DND-41 (cell line): ENCODE results near the gene FOXP1.

Source experiments
- ATAC-seq: fragments of 200-7000 bp; cut with Tn5 transposase; 3 replicates; pipeline ENCODE4 v1.9.1; 2021; ENCODE audit warnings: low read depth; ENCODE audit not compliant: insufficient read depth
- DNase-seq: peaks from one replicate; pipeline ENCODE4 v3.0.0-alpha.2; 2020
- H2AFZ ChIP-seq: 2 replicates; pipeline ENCODE4 v1.6.0; 2012; ENCODE audit warnings: low read depth, low read length
- H3K27ac ChIP-seq: 2 replicates; pipeline ENCODE4 v1.5.1; 2012; ENCODE audit warnings: low read length, inconsistent platforms
- H3K27me3 ChIP-seq: fragments of 200-600 bp; sonication (generic); 2 replicates; pipeline ENCODE4 v1.6.0; 2012; ENCODE audit warnings: low read length, mild to moderate bottlenecking, inconsistent platforms; ENCODE audit not compliant: insufficient read depth, poor library complexity
- H3K36me3 ChIP-seq: 2 replicates; pipeline ENCODE4 v1.5.1; 2012; ENCODE audit warnings: low read length, inconsistent platforms; ENCODE audit not compliant: insufficient read depth
- H3K4me1 ChIP-seq: 2 replicates; pipeline ENCODE4 v1.5.1; 2012; ENCODE audit warnings: mild to moderate bottlenecking, low read length; ENCODE audit not compliant: insufficient read depth
- H3K4me2 ChIP-seq: 2 replicates; pipeline ENCODE4 v1.6.0; 2012; ENCODE audit warnings: mild to moderate bottlenecking, moderate library complexity, low read length, inconsistent platforms; ENCODE audit not compliant: insufficient read depth
- H3K4me3 ChIP-seq, 2 experiments: fragments of 200-600 bp in 1 of 2; shearing (Covaris generic) in 1 of 2; 2 replicates each; pipeline ENCODE4 v1.5.1; 2012 to 2016; ENCODE audit warnings: inconsistent platforms in 2 of 2, low read length in 2 of 2, mild to moderate bottlenecking in 2 of 2, low read depth in 1 of 2, moderate library complexity in 1 of 2
- H3K79me2 ChIP-seq: 2 replicates; pipeline ENCODE4 v1.6.0; 2012; ENCODE audit warnings: low read length, inconsistent platforms; ENCODE audit not compliant: insufficient read depth
- H3K9ac ChIP-seq: 2 replicates; pipeline ENCODE4 v1.6.0; 2012; ENCODE audit warnings: low read depth, mild to moderate bottlenecking, inconsistent platforms, low read length, moderate library complexity
- H3K9me3 ChIP-seq: 2 replicates; pipeline ENCODE4 v1.5.1; 2012; ENCODE audit warnings: low read length, moderate library complexity, mild to moderate bottlenecking, inconsistent platforms; ENCODE audit not compliant: insufficient read depth, severe bottlenecking
- H4K20me1 ChIP-seq: 2 replicates; pipeline ENCODE4 v1.6.0; 2012; ENCODE audit warnings: low read length; ENCODE audit not compliant: insufficient read depth
- EZH2 ChIP-seq: IDR thresholded peaks from 3 replicates; pipeline ENCODE4 v1.6.1; 2012; ENCODE audit warnings: borderline replicate concordance, low read depth, mild to moderate bottlenecking, moderate library complexity, low read length, inconsistent platforms; ENCODE audit not compliant: severe bottlenecking
- TF ChIP-seq, protein P1 (sequence below): IDR thresholded peaks from 2 replicates; pipeline ENCODE4 v1.5.1; 2012; ENCODE audit warnings: borderline replicate concordance, low read length, moderate library complexity, mild to moderate bottlenecking; ENCODE audit not compliant: poor library complexity, severe bottlenecking; ENCODE audit errors: extremely low read depth

Gene FOXP1

DNA sequence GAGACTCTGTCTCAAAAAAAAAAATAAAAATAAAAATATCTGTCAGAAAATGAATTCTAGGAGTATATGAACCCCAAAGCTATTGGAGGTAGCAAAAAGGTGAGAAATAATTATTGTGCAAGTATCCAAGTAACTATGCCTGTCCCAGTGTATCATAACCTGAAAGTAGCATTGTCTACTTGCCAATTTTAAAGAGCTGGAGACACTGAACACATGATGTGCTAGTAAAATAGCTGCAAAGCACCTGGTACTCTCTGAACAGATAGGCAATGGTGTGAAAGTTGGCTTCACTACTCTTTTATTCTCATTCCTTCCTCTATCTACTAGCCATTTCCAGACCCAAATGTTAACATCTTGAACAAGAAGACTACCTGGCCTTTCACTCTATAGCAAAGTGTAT is 208.9 kb downstream of the FOXP1 start:
- Histone ChIP-seq H3K79me2 (peaks cover 21% of the 10 kb centered on the region), H3K9me3 (no peaks in the 10 kb centered on the region), H3K4me3 (no peak overlapping the region), H4K20me1 (peaks cover 16% of the 10 kb centered on the region; the same call in 1 of the 2 replicates), H3K4me1 (no peaks in the 10 kb centered on the region), H3K27me3 (no peaks in the 10 kb centered on the region), H3K36me3 (no peaks in the 10 kb centered on the region), H3K9ac (no peak overlapping the region), H2AFZ (no peak overlapping the region), H3K27ac (no peak overlapping the region), H3K4me2 (no peak overlapping the region)
- ATAC-seq: no peak
- TF ChIP-seq EZH2: no peak
- TF ChIP-seq, protein P1, sequence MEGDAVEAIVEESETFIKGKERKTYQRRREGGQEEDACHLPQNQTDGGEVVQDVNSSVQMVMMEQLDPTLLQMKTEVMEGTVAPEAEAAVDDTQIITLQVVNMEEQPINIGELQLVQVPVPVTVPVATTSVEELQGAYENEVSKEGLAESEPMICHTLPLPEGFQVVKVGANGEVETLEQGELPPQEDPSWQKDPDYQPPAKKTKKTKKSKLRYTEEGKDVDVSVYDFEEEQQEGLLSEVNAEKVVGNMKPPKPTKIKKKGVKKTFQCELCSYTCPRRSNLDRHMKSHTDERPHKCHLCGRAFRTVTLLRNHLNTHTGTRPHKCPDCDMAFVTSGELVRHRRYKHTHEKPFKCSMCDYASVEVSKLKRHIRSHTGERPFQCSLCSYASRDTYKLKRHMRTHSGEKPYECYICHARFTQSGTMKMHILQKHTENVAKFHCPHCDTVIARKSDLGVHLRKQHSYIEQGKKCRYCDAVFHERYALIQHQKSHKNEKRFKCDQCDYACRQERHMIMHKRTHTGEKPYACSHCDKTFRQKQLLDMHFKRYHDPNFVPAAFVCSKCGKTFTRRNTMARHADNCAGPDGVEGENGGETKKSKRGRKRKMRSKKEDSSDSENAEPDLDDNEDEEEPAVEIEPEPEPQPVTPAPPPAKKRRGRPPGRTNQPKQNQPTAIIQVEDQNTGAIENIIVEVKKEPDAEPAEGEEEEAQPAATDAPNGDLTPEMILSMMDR: no peak
- DNase-seq: no peak

DNA sequence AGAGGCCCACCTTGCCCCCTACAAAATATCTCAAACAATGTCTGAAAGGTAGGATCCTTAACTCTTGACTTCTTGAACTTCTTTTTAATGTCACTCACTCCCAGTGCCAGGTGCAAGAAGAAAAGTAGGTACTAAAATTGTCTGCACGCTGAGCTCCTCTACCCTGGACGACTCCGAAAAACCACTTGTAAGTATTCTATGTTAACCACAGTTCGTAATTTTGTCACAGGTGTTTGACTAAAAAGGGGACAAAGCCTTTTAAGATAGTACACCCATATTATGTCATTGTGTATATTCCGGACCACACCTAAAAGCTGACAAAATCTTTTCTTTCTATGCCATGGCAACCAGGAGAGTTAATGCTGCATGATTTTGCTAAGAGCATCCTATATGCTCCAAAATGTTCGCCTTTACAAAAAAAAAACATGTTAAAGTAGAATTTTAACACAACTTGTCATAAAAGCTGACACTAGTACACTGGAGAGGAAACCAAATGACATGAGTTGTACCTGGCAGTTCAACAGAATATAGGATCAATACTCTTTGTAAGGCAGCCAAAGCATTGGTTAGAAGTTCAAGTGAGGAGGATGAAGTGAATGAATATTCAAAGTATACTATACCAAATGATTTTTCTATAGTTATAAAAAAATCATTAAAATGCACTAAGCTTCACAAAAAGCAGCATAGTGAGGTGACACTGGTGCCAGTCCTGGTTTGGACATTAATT is 210.5 kb downstream of the FOXP1 start:
- Histone ChIP-seq H3K27me3 (no peaks in the 10 kb centered on the region), H2AFZ (no peak overlapping the region), H3K27ac (no peak overlapping the region), H3K4me1 (no peaks in the 10 kb centered on the region), H3K9me3 (no peaks in the 10 kb centered on the region), H3K4me2 (no peak overlapping the region), H3K36me3 (no peaks in the 10 kb centered on the region), H3K4me3 (no peak overlapping the region), H4K20me1 (peaks cover 20% of the 10 kb centered on the region; the same call in 1 of the 2 replicates), H3K9ac (no peak overlapping the region), H3K79me2 (peaks cover 22% of the 10 kb centered on the region)
- ATAC-seq (peak; percentile 67), DNase-seq (no peak)
- TF ChIP-seq EZH2: no peak
- TF ChIP-seq, protein P1: no peak

DNA sequence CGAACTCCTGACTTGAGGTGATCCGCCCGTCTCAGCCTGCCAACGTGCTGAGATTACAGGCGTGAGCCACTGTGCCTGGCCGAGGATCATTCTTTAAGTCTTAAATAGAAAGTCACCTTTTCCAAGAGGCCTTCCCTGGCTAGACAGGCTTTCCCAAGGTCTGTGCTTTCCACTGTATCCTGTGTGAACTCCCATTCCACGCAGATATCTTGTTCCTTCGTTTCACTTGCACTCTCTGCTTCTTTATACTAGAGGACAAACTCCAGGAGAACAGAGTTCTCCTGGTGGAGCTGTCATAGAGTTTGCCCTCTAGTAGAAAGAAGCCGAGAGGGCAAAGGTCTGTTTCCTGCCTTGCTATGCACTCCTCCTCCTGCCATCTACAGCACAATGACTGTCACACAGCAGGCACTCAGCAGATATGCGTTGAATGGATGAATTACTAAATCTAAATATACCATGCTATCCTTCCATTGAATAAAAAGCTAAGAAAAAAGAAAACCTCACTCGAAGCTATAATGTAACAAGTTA is 211.2 kb downstream of the FOXP1 start:
- Histone ChIP-seq H3K4me3 (no peak overlapping the region), H3K4me1 (no peaks in the 10 kb centered on the region), H3K27ac (no peak overlapping the region), H3K9ac (no peak overlapping the region), H2AFZ (no peak overlapping the region), H3K9me3 (no peaks in the 10 kb centered on the region), H3K79me2 (peaks cover 24% of the 10 kb centered on the region), H4K20me1 (peaks cover 22% of the 10 kb centered on the region; the same call in 1 of the 2 replicates), H3K4me2 (no peak overlapping the region), H3K36me3 (no peaks in the 10 kb centered on the region), H3K27me3 (no peaks in the 10 kb centered on the region)
- ATAC-seq (no peak), DNase-seq (no peak)
- no peak for TF ChIP-seq EZH2
- TF ChIP-seq, protein P1: no peak
